ENCODE data around the gene ARVCF.

The ARVCF gene

DNA sequence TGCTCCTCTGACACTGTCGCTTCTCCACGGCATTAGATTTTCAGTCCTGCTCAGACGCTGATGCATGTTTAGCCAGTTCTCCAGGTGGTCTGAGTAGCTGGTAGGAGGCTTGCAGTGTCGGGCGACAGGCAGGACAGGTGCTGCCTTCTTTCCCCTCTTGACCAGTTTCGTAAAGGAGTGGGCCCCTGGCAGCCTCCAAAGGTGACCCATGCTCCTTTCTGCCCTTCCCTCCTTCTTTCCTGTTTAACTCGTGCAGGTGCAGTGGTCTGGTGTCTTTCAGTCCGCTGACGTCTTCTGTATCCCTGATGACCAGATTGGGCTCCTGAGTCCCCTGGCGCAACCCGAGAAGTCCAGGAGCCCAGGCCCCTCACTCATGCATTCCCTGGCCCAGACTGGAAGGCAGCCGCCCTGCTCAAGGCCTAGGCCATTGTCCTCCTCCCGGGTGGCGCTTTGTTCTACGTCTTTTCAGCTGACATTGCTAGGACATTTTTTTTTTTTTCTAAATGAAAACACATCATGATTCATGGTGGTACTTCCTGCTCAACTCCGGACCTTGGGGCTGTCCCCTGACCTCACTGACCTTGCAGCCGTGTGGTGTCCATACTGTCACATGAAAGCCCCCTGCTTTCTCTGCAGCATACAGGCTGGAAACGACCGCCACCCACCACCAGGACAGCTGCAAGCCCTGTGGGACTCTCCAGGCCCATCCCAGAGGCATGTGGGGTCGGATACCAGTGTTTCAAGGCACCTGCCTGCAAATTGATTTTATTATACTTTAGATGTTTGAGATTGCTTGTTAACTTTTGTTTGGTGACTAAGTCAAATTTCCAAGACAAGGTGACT is 49.5 kb downstream of the ARVCF start:
- no peak for TF ChIP-seq GABPA (IDR thresholded peaks at IDR 0.05; ENCODE audit: low read depth)
- TF ChIP-seq, protein P1, sequence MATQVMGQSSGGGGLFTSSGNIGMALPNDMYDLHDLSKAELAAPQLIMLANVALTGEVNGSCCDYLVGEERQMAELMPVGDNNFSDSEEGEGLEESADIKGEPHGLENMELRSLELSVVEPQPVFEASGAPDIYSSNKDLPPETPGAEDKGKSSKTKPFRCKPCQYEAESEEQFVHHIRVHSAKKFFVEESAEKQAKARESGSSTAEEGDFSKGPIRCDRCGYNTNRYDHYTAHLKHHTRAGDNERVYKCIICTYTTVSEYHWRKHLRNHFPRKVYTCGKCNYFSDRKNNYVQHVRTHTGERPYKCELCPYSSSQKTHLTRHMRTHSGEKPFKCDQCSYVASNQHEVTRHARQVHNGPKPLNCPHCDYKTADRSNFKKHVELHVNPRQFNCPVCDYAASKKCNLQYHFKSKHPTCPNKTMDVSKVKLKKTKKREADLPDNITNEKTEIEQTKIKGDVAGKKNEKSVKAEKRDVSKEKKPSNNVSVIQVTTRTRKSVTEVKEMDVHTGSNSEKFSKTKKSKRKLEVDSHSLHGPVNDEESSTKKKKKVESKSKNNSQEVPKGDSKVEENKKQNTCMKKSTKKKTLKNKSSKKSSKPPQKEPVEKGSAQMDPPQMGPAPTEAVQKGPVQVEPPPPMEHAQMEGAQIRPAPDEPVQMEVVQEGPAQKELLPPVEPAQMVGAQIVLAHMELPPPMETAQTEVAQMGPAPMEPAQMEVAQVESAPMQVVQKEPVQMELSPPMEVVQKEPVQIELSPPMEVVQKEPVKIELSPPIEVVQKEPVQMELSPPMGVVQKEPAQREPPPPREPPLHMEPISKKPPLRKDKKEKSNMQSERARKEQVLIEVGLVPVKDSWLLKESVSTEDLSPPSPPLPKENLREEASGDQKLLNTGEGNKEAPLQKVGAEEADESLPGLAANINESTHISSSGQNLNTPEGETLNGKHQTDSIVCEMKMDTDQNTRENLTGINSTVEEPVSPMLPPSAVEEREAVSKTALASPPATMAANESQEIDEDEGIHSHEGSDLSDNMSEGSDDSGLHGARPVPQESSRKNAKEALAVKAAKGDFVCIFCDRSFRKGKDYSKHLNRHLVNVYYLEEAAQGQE (IDR thresholded peaks at IDR 0.05; ENCODE audit: insufficient replicate concordance, low read depth): no peak
- TF ChIP-seq, protein P2, sequence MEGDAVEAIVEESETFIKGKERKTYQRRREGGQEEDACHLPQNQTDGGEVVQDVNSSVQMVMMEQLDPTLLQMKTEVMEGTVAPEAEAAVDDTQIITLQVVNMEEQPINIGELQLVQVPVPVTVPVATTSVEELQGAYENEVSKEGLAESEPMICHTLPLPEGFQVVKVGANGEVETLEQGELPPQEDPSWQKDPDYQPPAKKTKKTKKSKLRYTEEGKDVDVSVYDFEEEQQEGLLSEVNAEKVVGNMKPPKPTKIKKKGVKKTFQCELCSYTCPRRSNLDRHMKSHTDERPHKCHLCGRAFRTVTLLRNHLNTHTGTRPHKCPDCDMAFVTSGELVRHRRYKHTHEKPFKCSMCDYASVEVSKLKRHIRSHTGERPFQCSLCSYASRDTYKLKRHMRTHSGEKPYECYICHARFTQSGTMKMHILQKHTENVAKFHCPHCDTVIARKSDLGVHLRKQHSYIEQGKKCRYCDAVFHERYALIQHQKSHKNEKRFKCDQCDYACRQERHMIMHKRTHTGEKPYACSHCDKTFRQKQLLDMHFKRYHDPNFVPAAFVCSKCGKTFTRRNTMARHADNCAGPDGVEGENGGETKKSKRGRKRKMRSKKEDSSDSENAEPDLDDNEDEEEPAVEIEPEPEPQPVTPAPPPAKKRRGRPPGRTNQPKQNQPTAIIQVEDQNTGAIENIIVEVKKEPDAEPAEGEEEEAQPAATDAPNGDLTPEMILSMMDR (IDR thresholded peaks at IDR 0.05; ENCODE audit: insufficient read depth, low read length): no peak
- TF ChIP-seq POLR2AphosphoS5 (IDR thresholded peaks at IDR 0.05; ENCODE audit: low read depth): no peak
- TF ChIP-seq SPI1 (IDR thresholded peaks at IDR 0.05; ENCODE audit: borderline replicate concordance, low read depth): no peak
- Histone ChIP-seq H3K27ac (replicated peaks) (no peak overlapping the region), H3K27me3 (ENCODE audit: insufficient read depth, poor library complexity, severe bottlenecking) (no peaks in the 10 kb centered on the region), H3K4me3 (replicated peaks; ENCODE audit: insufficient read depth, low read length) (no peak overlapping the region)
- DNase-seq (ENCODE audit: low read depth in 1 of 2, low spot score in 1 of 2): no peak

DNA sequence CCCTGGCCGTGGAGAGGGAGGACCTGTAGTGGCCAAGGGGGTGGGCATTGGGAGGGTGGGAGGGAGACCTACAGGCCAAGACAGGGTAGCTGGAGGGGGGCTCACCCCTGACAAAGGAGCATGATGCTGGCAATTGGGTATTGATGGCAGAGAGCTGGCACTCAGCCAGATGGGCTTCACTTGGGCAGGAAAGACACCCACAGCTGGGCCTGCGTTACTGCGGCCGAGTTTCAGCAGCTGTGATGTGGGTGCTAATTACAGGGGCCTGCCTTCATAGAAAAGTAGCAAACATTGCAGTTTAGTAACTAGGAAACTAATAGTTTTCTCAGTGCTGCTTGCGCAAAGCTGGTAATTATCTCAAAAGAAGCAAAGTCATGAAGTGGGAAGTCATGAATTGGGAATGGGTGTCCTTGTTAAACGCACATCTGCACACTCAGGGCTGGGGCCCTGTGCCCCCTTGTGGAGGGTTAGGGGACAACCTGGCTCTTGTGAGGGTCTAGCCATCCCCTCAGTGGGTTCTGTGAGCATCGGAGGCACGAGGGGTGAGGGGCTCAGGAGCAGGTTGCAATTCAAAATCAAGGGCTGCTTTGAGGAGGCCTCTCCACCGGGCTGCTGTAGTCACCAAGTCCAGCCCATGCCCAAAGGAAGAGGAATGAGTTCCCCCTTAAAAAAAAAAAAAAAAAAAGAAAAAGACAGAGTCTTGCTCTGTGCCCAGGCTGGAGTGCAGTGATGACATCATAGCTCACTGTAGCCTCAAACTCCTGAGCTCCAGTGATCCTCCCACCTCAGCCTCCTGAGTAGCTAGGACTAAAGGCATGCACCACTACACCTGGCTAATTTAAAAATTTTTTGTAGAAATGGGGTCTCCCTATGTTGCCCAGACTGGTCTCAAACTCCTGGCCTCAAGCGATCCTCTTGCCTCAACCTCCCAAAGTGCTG is 50.6 kb downstream of the ARVCF start:
- Histone ChIP-seq H3K27ac (replicated peaks) (no peak overlapping the region), H3K4me3 (replicated peaks; ENCODE audit: insufficient read depth, low read length) (no peak overlapping the region), H3K27me3 (ENCODE audit: insufficient read depth, poor library complexity, severe bottlenecking) (no peaks in the 10 kb centered on the region)
- TF ChIP-seq GABPA (IDR thresholded peaks at IDR 0.05; ENCODE audit: low read depth): no peak
- TF ChIP-seq, protein P2 (IDR thresholded peaks at IDR 0.05; ENCODE audit: insufficient read depth, low read length): peak; percentile 8
- peak in 1 of 2 experiments; percentile 20 for DNase-seq (ENCODE audit: low read depth in 1 of 2, low spot score in 1 of 2)

DNA sequence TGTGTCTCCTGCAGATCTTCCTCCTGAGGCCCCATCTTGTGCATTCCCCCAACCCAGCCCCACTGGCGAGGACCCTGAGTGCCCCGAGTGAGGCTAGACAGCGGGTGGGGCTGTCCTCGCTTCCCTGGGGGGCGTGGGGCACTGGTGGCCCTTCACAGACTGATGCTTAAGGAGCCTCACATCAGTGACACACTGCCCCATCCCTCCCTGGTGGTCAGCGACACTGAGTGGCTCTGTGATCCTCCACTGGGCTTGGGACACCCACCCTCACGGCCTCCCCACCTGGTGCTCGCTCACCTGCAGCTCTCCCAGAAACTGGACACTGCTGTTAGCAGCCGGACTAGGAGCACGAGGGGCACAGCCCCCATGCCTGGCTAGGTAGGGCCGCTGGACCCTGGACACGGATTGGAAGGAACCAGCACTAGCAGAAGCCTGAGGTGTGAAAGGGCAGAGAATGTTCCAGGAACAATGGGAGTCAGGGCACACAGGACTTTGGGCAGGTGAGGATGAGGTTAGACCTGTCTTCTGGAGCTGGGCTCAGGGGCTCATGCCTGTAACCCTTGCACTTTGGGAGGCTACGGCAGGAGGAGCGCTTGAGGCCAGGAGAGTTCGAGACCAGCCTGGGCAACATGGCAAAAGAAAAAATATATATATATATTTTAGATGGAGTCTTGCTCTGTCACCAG is 51.8 kb downstream of the ARVCF start:
- Histone ChIP-seq H3K27ac (replicated peaks) (no peak overlapping the region), H3K4me3 (replicated peaks; ENCODE audit: insufficient read depth, low read length) (no peak overlapping the region), H3K27me3 (ENCODE audit: insufficient read depth, poor library complexity, severe bottlenecking) (no peaks in the 10 kb centered on the region)
- TF ChIP-seq, protein P2 (IDR thresholded peaks at IDR 0.05; ENCODE audit: insufficient read depth, low read length): no peak
- TF ChIP-seq GABPA (IDR thresholded peaks at IDR 0.05; ENCODE audit: low read depth) (no peak), SPI1 (IDR thresholded peaks at IDR 0.05; ENCODE audit: borderline replicate concordance, low read depth) (no peak), POLR2AphosphoS5 (IDR thresholded peaks at IDR 0.05; ENCODE audit: low read depth) (no peak)
- TF ChIP-seq, protein P1 (IDR thresholded peaks at IDR 0.05; ENCODE audit: insufficient replicate concordance, low read depth): no peak
- DNase-seq (ENCODE audit: low read depth in 1 of 2, low spot score in 1 of 2): no peak

Data from HL-60 (cell line).